K562 (cell line): ENCODE measurements around the gene ZNF316. TPM values are rescaled to one million over a fixed set of nuclear protein-coding genes. Genes with fewer than 3 reads are reported as not detected.

Source experiments
- ATF7 ChIP-seq: fragments of 450-650 bp; IDR thresholded peaks from 2 replicates; pipeline ENCODE4 v1.7.1; 2014; ENCODE audit warnings: mild to moderate bottlenecking, moderate library complexity
- BCLAF1 ChIP-seq, 2 experiments: fragments of 450-650 bp in 1 of 2; IDR thresholded peaks; 2 replicates each; pipeline ENCODE4 v1.6.1; 2011 to 2017; ENCODE audit warnings: low read depth in 2 of 2, antibody characterized with exemption in 1 of 2, borderline replicate concordance in 1 of 2, low read length in 1 of 2, mild to moderate bottlenecking in 1 of 2, mixed read lengths in 1 of 2; ENCODE audit not compliant: control insufficient read depth in 1 of 2
- CCNT2 ChIP-seq: IDR thresholded peaks from 2 replicates; pipeline ENCODE4 v1.6.1; 2011; ENCODE audit warnings: borderline replicate concordance, low read depth, mild to moderate bottlenecking, moderate library complexity, mixed read lengths, low read length; ENCODE audit not compliant: insufficient read length; ENCODE audit errors: extremely low read depth
- CTBP1 ChIP-seq: fragments of 450-650 bp; IDR thresholded peaks from 2 replicates; pipeline ENCODE4 v1.6.1; 2016; ENCODE audit warnings: borderline replicate concordance
- ELF2 ChIP-seq: fragments of 250-450 bp; sonication (Bioruptor Pico); IDR thresholded peaks from 2 replicates; pipeline ENCODE4 v1.5.0; 2021; ENCODE audit warnings: mild to moderate bottlenecking
- GABPA ChIP-seq: fragments of 200-800 bp; sonication (Bioruptor generic); conservative IDR thresholded peaks from 2 replicates; pipeline ENCODE4 v1.6.1; 2016; ENCODE audit warnings: low read depth, missing genetic modification characterization, missing compliant biosample characterization
- HNRNPLL ChIP-seq: fragments of 200-400 bp; formaldehyde crosslinking; IDR thresholded peaks from 2 replicates; pipeline ENCODE4 v1.6.1; 2017; ENCODE audit warnings: low read length, low read depth, mild to moderate bottlenecking; ENCODE audit not compliant: poor library complexity, severe bottlenecking
- NEUROD1 ChIP-seq: fragments of 150-350 bp; IDR thresholded peaks from 2 replicates; pipeline ENCODE4 v1.6.1; 2014; ENCODE audit warnings: borderline replicate concordance, low read length, low read depth; ENCODE audit not compliant: partially characterized antibody
- POLR2AphosphoS2 ChIP-seq: IDR thresholded peaks from 2 replicates; pipeline ENCODE4 v1.6.1; 2012; ENCODE audit warnings: low read length, improper control_type of control experiment
- PYGO2 ChIP-seq: fragments of 450-650 bp; IDR thresholded peaks from 2 replicates; pipeline ENCODE4 v1.6.1; 2016; ENCODE audit warnings: mild to moderate bottlenecking, missing genetic modification characterization, moderate library complexity, missing compliant biosample characterization
- SIN3A ChIP-seq, 2 experiments: fragments of 150-350 bp in 1 of 2; IDR thresholded peaks; 2 replicates each; pipeline ENCODE4 v1.6.1; 2011 to 2016; ENCODE audit warnings: borderline replicate concordance in 2 of 2, low read depth in 2 of 2, low read length in 2 of 2, mild to moderate bottlenecking in 2 of 2, moderate library complexity in 2 of 2; ENCODE audit not compliant: control insufficient read depth in 1 of 2
- SIN3B ChIP-seq: fragments of 450-650 bp; IDR thresholded peaks from 2 replicates; pipeline ENCODE4 v1.6.1; 2017; ENCODE audit warnings: low read depth, mild to moderate bottlenecking, moderate library complexity
- SMARCE1 ChIP-seq: fragments of 450-650 bp; IDR thresholded peaks from 2 replicates; pipeline ENCODE4 v1.7.1; 2016; ENCODE audit warnings: mild to moderate bottlenecking
- TBL1XR1 ChIP-seq, 2 experiments: IDR thresholded peaks; 2 replicates each; pipeline ENCODE4 v1.6.1; 2012; ENCODE audit warnings: improper control_type of control experiment in 2 of 2, low read length in 2 of 2, mild to moderate bottlenecking in 1 of 2
- ZNF384 ChIP-seq: IDR thresholded peaks from 2 replicates; pipeline ENCODE4 v1.6.1; 2012; ENCODE audit warnings: low read depth, low read length, improper control_type of control experiment
- polyA plus RNA-seq, 8 experiments: library from polyadenylated mRNA; depleted of rRNA in 4 of 8; stranded (reverse) in 5 of 8; unstranded in 3 of 8; fragments of >200 nt; fragmentation: Nextera tagmentation in 2 of 8; fragmentation: Illumina TruSeq in 1 of 8; extraction: Ambion mirVana in 2 of 8; extraction: Trizol in 1 of 8; gene quantifications; 2 replicates each; pipeline versions ENCODE4 v1.2.1 to v1.2.3, GENCODE V29; 2011 to 2014; ENCODE audit warnings: inconsistent platforms in 1 of 8, missing spikeins in 1 of 8
- total RNA-seq, 7 experiments: library from RNA; depleted of rRNA in 6 of 7; stranded (reverse); fragments of >200 nt in 6 of 7; fragmentation: Illumina TruSeq in 2 of 7; extraction: Trizol in 2 of 7; gene quantifications; 2 replicates each; pipeline versions ENCODE4 v1.2.1 to v1.2.3, GENCODE V29; 2011 to 2021; ENCODE audit warnings: low replicate concordance in 1 of 7

The ZNF316 gene
- total and polyA plus RNA-seq, 9 of the 15 experiments (the other 6 are each of a cell fraction or from before 2014, with no cell fraction given), result 0.10 to 34.0 (median 8.6) TPM

- TF ChIP-seq ELF2 (peak; percentile 37; the same call in 1 of the 2 replicates), SIN3B (peak; percentile 90), CCNT2 (peak; percentile 97), SIN3A (IDR thresholded peaks at IDR 0.05; ENCODE audit: borderline replicate concordance in 2 of 2, control insufficient read depth in 1 of 2, low read depth in 2 of 2, low read length in 2 of 2) (peak in 1 of 2 experiments; percentile 88; a peak in 2 of 4 replicates), GABPA (peak; percentile 92), CTBP1 (peak; percentile 99), SMARCE1 (no peak), NEUROD1 (peak; percentile 27), TBL1XR1 (IDR thresholded peaks at IDR 0.05; ENCODE audit: low read length in 2 of 2) (0 out of 4 replicates have a peak, but pooled peaks of 1 of the 2 experiments have one; percentile 20), HNRNPLL (peak; percentile 50), ZNF384 (0 out of 2 replicates have a peak, but pooled peaks have one; percentile 33), ATF7 (peak; percentile 40), POLR2AphosphoS2 (peak; percentile 80; the same call in 1 of the 2 replicates), BCLAF1 (IDR thresholded peaks at IDR 0.05; ENCODE audit: borderline replicate concordance in 1 of 2, control insufficient read depth in 1 of 2, low read depth in 2 of 2, low read length in 1 of 2) (0 out of 4 replicates have a peak, but pooled peaks of 1 of the 2 experiments have one; percentile 74), PYGO2 (tag) (no peak)
- TF ChIP-seq, all 486 proteins: peak for 110
Measured at GRCh38 chr7:6589829-6590644, 47.1 kb upstream of the ZNF316 start, which contains the start of gene INTS15 (continued).
